ENCODE data around the gene RPS5.

- no peak for TF ChIP-seq GATA2 (IDR thresholded peaks at IDR 0.05; ENCODE audit: low read depth, low read length)
- TF ChIP-seq GATA3 (IDR thresholded peaks at IDR 0.05; ENCODE audit: low read depth, low read length): no peak
These were observed 6.6 kb downstream of the RPS5 start for GRCh38 chr19:58393725-58394033.

Data from SH-SY5Y (cell line).